Activated CD8-positive, alpha-beta T cell treated with anti-CD3 and anti-CD28 coated beads for 36 hours (primary cell): ENCODE data around the gene HEXD. TPM values are rescaled to one million over a fixed set of nuclear protein-coding genes. Genes with fewer than 3 reads are reported as not detected.

Source experiments
- ATAC-seq: fragments of 200-7000 bp; cut with Tn5 transposase; one replicate; pipeline ENCODE4 v1.10.0; 2021; ENCODE audit warnings: mild to moderate bottlenecking, moderate library complexity
- CTCF ChIA-PET: fragments of 350-600 bp; sonication (Branson Sonifier 250); formaldehyde crosslinking; loops from one replicate; lab custom pipeline; 2021; ENCODE audit warnings: antibody characterized with exemption; lab: Charles Lee
- POLR2A ChIA-PET: fragments of 350-600 bp; sonication (Branson Sonifier 250); formaldehyde crosslinking; loops from one replicate; lab custom pipeline; 2021; ENCODE audit warnings: antibody characterized with exemption; lab: Charles Lee
- DNase-seq: peaks from one replicate; pipeline ENCODE4 v3.0.0-alpha.2; 2020
- H3K27ac Mint-ChIP-seq: one replicate; pipeline ENCODE4 v1.8.0; 2021; ENCODE audit warnings: mild to moderate bottlenecking, mixed read lengths
- H3K27me3 Mint-ChIP-seq: one replicate; pipeline ENCODE4 v1.8.0; 2021; ENCODE audit warnings: mixed read lengths
- H3K36me3 Mint-ChIP-seq: one replicate; pipeline ENCODE4 v1.8.0; 2021; ENCODE audit warnings: low read depth, mixed read lengths
- H3K4me1 Mint-ChIP-seq: one replicate; pipeline ENCODE4 v1.8.0; 2021; ENCODE audit warnings: low read depth, mixed read lengths
- H3K4me3 Mint-ChIP-seq: one replicate; pipeline ENCODE4 v1.8.0; 2021; ENCODE audit warnings: mild to moderate bottlenecking, moderate library complexity, mixed read lengths
- H3K9me3 Mint-ChIP-seq: one replicate; pipeline ENCODE4 v1.8.0; 2021; ENCODE audit warnings: mixed read lengths
- intact Hi-C: fragments of 100-400 bp; cut with micrococcal nuclease; formaldehyde crosslinking; loops from one replicate; pipeline ENCODE4 v1.10.0; 2022
- total RNA-seq, 2 experiments: library from RNA; stranded (reverse); gene quantifications; one replicate each; pipeline ENCODE4 v1.2.3, GENCODE V29; 2021
- TF ChIP-seq, protein P1 (sequence below): fragments of 200-600 bp; IDR thresholded peaks from one replicate; pipeline ENCODE4 v1.8.0; 2022; ENCODE audit warnings: antibody characterized with exemption, mild to moderate bottlenecking

Gene HEXD
- total RNA-seq, 2 experiments from 2014 or later: 21.8 to 21.9 TPM

DNA sequence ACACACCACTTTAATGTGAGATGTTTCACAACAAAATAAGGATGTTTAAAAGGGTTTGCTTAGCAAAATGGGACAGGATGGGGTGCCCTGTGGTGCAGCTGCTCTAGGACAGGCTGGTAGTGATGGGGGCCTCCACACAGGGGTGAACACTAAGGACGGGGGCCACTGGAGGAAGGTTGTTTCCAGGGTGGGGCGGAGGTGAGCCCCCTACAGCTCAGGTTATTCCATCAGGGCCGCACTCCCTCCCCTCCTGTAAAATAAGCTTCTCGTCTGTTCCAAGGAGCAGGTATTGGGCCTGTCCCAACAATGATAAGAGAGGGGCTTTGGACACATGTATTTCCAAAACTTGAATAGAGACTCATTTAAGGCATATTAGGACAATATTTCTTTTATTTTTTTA lies 1.9 kb upstream of the HEXD start:
- H3K4me3 Mint-ChIP-seq: no peak overlapping the region
- ChIA-PET POLR2A (interaction anchor here (0.7 to 4.2 kb wide), 2 partner anchors 33 to 112 kb away, joined by 3 to 20 read pairs; no protein-coding TSS in a partner anchor), CTCF (interaction anchor here (1.7 to 1.8 kb wide), 2 partner anchors 17 to 32 kb away, joined by 4 read pairs; no protein-coding TSS in a partner anchor)
- H3K27me3 Mint-ChIP-seq: no peaks in the 10 kb centered on the region
- intact Hi-C loops: no loop called here
- H3K27ac Mint-ChIP-seq: no peak overlapping the region
- no peak for DNase-seq
- H3K9me3 Mint-ChIP-seq: no peaks in the 10 kb centered on the region
- peaks cover 16% of the 10 kb centered on the region for H3K36me3 Mint-ChIP-seq
- H3K4me1 Mint-ChIP-seq: peaks cover 26% of the 10 kb centered on the region
- TF ChIP-seq, protein P1, sequence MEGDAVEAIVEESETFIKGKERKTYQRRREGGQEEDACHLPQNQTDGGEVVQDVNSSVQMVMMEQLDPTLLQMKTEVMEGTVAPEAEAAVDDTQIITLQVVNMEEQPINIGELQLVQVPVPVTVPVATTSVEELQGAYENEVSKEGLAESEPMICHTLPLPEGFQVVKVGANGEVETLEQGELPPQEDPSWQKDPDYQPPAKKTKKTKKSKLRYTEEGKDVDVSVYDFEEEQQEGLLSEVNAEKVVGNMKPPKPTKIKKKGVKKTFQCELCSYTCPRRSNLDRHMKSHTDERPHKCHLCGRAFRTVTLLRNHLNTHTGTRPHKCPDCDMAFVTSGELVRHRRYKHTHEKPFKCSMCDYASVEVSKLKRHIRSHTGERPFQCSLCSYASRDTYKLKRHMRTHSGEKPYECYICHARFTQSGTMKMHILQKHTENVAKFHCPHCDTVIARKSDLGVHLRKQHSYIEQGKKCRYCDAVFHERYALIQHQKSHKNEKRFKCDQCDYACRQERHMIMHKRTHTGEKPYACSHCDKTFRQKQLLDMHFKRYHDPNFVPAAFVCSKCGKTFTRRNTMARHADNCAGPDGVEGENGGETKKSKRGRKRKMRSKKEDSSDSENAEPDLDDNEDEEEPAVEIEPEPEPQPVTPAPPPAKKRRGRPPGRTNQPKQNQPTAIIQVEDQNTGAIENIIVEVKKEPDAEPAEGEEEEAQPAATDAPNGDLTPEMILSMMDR: no peak
- ATAC-seq: no peak

DNA sequence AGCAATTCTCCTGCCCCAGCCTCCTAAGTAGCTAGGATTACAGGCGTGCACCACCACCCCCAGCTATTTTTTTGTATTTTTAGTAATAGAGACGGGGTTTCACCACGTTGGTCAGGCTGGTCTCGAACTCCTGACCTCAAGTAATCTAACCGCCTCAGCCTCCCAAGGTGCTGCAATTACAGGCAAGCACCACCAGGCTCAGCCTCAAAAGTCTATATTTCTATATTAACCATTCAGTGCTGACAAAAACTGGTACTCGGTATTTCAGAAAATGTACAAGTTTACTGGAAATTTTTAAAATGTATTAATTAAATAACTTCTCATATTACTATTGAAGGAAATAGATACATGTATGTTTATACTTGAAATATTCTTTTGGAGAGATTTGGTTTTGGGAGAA lies 1.4 kb upstream of the HEXD start:
- Mint-ChIP-seq H3K27me3 (no peaks in the 10 kb centered on the region), H3K4me3 (no peak overlapping the region), H3K4me1 (peaks cover 26% of the 10 kb centered on the region), H3K9me3 (no peaks in the 10 kb centered on the region), H3K27ac (no peak overlapping the region), H3K36me3 (peaks cover 16% of the 10 kb centered on the region)
- TF ChIP-seq, protein P1: peak; percentile 32
- DNase-seq: peak; percentile 42
- no peak for ATAC-seq
- ChIA-PET CTCF (interaction anchor here (1.1 to 1.9 kb wide), 5 partner anchors 17 to 118 kb away, joined by 3 to 9 read pairs (median 4); no protein-coding TSS in a partner anchor), POLR2A (interaction anchor here (0.7 to 4.2 kb wide), 3 partner anchors 33 to 112 kb away, joined by 3 to 20 read pairs (median 3); no protein-coding TSS in a partner anchor)
- intact Hi-C loops: no loop called here

DNA sequence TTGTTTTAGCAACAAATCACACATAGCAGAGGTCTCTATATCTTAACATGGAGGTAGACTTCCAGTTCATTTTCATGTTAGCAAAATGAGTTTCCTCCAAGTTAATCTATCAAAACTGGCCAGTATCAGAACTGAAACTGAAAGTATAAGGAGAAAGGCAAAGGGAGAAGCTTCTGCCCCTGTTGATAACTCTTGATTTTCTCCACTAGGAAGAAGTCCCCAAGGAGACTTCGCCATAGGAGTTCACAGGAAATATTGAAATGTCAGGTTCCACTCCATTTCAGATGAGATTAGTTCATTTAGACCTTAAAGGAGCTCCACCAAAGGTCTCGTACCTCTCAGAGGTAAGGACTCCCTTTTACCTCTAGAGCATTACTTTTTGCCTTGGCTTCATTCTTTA lies 1.4 kb downstream of the HEXD start:
- ATAC-seq (no peak), DNase-seq (no peak)
- TF ChIP-seq, protein P1: no peak
- intact Hi-C loops: no loop called here
- Mint-ChIP-seq H3K9me3 (no peaks in the 10 kb centered on the region), H3K27me3 (no peaks in the 10 kb centered on the region), H3K36me3 (peaks cover 15% of the 10 kb centered on the region), H3K4me1 (peaks cover 24% of the 10 kb centered on the region), H3K4me3 (peak overlapping the region; percentile 78), H3K27ac (peak overlapping the region; percentile 57)
- CTCF ChIA-PET: interaction anchor here (0.8 to 1.8 kb wide), 5 partner anchors 9 to 389 kb away, joined by 3 to 8 read pairs (median 3); no protein-coding TSS in a partner anchor
- POLR2A ChIA-PET: interaction anchor here (0.7 to 4.2 kb wide), 7 partner anchors 11 to 85 kb away, joined by 3 to 20 read pairs (median 4); no protein-coding TSS in a partner anchor

DNA sequence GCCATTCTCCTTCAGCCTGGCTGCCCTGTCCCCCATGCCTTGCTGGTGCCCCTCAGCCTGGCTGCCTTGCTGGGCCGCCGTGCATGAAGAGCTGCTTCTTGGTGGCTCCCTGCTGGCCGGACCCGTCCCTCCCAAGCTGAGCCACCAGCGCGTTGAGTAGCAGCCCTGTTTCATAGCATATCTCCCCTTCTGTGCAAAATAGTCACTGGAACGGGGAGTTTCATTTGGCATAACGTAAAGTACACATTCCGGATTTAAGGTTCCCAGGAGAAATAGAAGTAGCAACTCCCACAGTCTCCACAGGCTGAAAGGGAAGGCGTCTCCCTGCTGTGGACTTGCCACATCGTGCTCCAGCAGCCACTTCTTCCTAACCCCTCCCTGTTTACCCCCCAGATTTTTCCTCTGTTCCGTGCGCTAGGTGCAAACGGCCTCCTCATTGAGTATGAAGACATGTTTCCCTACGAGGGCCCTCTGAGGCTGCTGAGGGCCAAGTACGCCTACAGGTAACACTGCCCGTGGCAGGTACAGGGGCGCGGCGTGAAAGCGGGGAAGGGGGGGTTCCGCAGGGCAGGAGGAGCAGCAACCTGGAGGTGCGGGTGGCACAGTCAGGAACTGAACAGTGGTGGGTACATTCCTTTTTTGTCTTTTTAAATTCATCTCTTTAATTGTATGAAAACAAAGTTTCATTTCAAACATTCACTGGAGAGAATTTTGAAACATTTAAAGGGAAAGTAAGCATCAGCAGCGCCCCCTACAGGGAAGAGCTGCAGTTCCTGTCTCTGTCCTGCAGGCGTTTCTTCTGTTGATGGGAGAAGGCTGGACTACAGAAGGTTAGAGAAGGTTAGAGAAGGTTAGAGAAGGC lies 6.1 kb downstream of the HEXD start:
- H3K9me3 Mint-ChIP-seq: no peaks in the 10 kb centered on the region
- peaks cover 11% of the 10 kb centered on the region for H3K4me1 Mint-ChIP-seq
- no peak overlapping the region for H3K27ac Mint-ChIP-seq
- H3K27me3 Mint-ChIP-seq: no peaks in the 10 kb centered on the region
- ATAC-seq (peak; percentile 75), DNase-seq (peak; percentile 81)
- ChIA-PET POLR2A (no interaction called here), CTCF (interaction anchor here (0.7 to 2.1 kb wide), 15 partner anchors 10 to 81 kb away, joined by 3 to 9 read pairs (median 4); no protein-coding TSS in a partner anchor)
- TF ChIP-seq, protein P1: peak; percentile 89
- no peak overlapping the region for H3K4me3 Mint-ChIP-seq
- peaks cover 14% of the 10 kb centered on the region for H3K36me3 Mint-ChIP-seq
- intact Hi-C loops: no loop called here

DNA sequence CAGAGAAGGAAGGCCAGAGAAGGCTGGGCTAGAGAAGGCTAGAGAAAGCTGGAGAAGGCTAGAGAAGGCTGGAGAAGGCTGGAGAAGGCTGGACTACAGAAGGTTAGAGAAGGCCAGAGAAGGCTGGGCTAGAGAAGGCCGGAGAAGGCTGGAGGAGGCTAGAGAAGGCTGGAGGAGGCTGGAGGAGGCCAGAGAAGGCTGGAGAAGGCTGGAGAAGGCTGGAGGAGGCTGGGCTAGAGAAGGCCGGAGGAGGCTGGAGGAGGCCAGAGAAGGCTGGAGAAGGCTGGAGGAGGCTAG lies 6.7 kb downstream of the HEXD start:
- CTCF ChIA-PET: interaction anchor here (0.7 to 2.1 kb wide), 14 partner anchors 9 to 80 kb away, joined by 3 to 9 read pairs (median 4); no protein-coding TSS in a partner anchor
- DNase-seq (no peak), ATAC-seq (no peak)
- TF ChIP-seq, protein P1: no peak
- Mint-ChIP-seq H3K9me3 (no peaks in the 10 kb centered on the region), H3K36me3 (peaks cover 13% of the 10 kb centered on the region), H3K27ac (no peak overlapping the region), H3K27me3 (no peaks in the 10 kb centered on the region), H3K4me3 (no peak overlapping the region), H3K4me1 (peaks cover 11% of the 10 kb centered on the region)
- intact Hi-C loops: no loop called here
- POLR2A ChIA-PET: no interaction called here
